Immature natural killer cell (primary cell): Measurements from ENCODE around the gene PEX5. TPM values are rescaled to one million over a fixed set of nuclear protein-coding genes. Genes with fewer than 3 reads are reported as not detected.
A peak's percentile ranks its signal among the peaks of the same experiment; 100 is the strongest.

Source experiments
- DNase-seq, 3 donors: peaks; one replicate each; pipeline ENCODE4 v3.0.0; 2022; ENCODE audit warnings: mixed read lengths in 1 of 3
- H3K27ac Mint-ChIP-seq, 6 donors: one replicate each; pipeline ENCODE4 v1.8.0; 2020; ENCODE audit warnings: mixed read lengths in 6 of 6, mild to moderate bottlenecking in 5 of 6, inconsistent platforms in 4 of 6, moderate library complexity in 3 of 6
- H3K27me3 Mint-ChIP-seq, 3 donors: one replicate each; pipeline ENCODE4 v1.8.0; 2020 to 2021; ENCODE audit warnings: low read depth in 3 of 3, mild to moderate bottlenecking in 3 of 3, mixed read lengths in 3 of 3, moderate library complexity in 3 of 3, inconsistent platforms in 1 of 3
- H3K36me3 Mint-ChIP-seq, 3 donors: one replicate each; pipeline ENCODE4 v1.8.0; 2020; ENCODE audit warnings: mixed read lengths in 3 of 3, inconsistent platforms in 2 of 3, mild to moderate bottlenecking in 2 of 3
- H3K4me1 Mint-ChIP-seq, 2 donors: one replicate each; pipeline ENCODE4 v1.8.0; 2020; ENCODE audit warnings: inconsistent platforms in 2 of 2, mild to moderate bottlenecking in 2 of 2, mixed read lengths in 2 of 2, moderate library complexity in 1 of 2
- H3K4me3 Mint-ChIP-seq, 5 donors: one replicate each; pipeline ENCODE4 v1.8.0; 2020; ENCODE audit warnings: mild to moderate bottlenecking in 5 of 5, mixed read lengths in 5 of 5, inconsistent platforms in 3 of 5, moderate library complexity in 3 of 5
- H3K9me3 Mint-ChIP-seq, 6 donors: one replicate each; pipeline ENCODE4 v1.8.0; 2020; ENCODE audit warnings: mild to moderate bottlenecking in 6 of 6, mixed read lengths in 6 of 6, inconsistent platforms in 4 of 6, moderate library complexity in 3 of 6
- polyA plus RNA-seq, 3 donors: library from polyadenylated mRNA; unstranded; fragments of 300-500 nt; fragmentation: Illumina TruSeq; gene quantifications; one replicate each; pipeline ENCODE4 v1.2.3, GENCODE V29; 2021

The PEX5 gene
- polyA plus RNA-seq, 3 donors from 2014 or later, result 11.9 to 22.6 (median 17.1) TPM

- Mint-ChIP-seq H3K4me3 (no peak overlapping the region), H3K27ac (no peak overlapping the region), H3K9me3 (no peaks in the 10 kb centered on the region), H3K36me3 (peaks cover 19 to 43% (median 28%) of the 10 kb centered on the region in 3 donors), H3K4me1 (no peaks in the 10 kb centered on the region), H3K27me3 (no peaks in the 10 kb centered on the region)
- no peak for DNase-seq
Observed at GRCh38 chr12:7152818-7153217, 36.7 kb upstream of the PEX5 start.

- no peaks in the 10 kb centered on the region for H3K9me3 Mint-ChIP-seq
- peaks cover 19 to 43% (median 22%) of the 10 kb centered on the region in 3 donors for H3K36me3 Mint-ChIP-seq
- H3K27ac Mint-ChIP-seq, result peak overlapping the region in 1 of 6 donors; percentile 10
- no peak overlapping the region for H3K4me3 Mint-ChIP-seq
- H3K27me3 Mint-ChIP-seq, result no peaks in the 10 kb centered on the region
- H3K4me1 Mint-ChIP-seq, result no peaks in the 10 kb centered on the region
- no peak for DNase-seq
Observed at GRCh38 chr12:7154042-7154441, 35.4 kb upstream of the PEX5 start.

- H3K4me3 Mint-ChIP-seq, result no peak overlapping the region
- no peaks in the 10 kb centered on the region for H3K4me1 Mint-ChIP-seq
- peaks cover 15 to 39% (median 15%) of the 10 kb centered on the region in 3 donors for H3K36me3 Mint-ChIP-seq
- H3K27me3 Mint-ChIP-seq, result peaks cover 0 to 3% (median 0%) of the 10 kb centered on the region in 3 donors
- H3K27ac Mint-ChIP-seq, result peak overlapping the region in 1 of 6 donors; percentile 0
- H3K9me3 Mint-ChIP-seq, result peaks cover 0 to 2% (median 0%) of the 10 kb centered on the region in 6 donors
- no peak for DNase-seq
Observed at GRCh38 chr12:7154901-7155470, 34.5 kb upstream of the PEX5 start.

- DNase-seq, result no peak
Observed at GRCh38 chr12:7155471-7156034, 33.9 kb upstream of the PEX5 start.

GRCh38 chr12:7156259-7157197 is 33.0 kb upstream of the PEX5 start:
- H3K4me1 Mint-ChIP-seq, result no peaks in the 10 kb centered on the region
- H3K9me3 Mint-ChIP-seq, result peaks cover 0 to 2% (median 0%) of the 10 kb centered on the region in 6 donors
- peaks cover 0 to 3% (median 0%) of the 10 kb centered on the region in 3 donors for H3K27me3 Mint-ChIP-seq
- DNase-seq, result no peak
- no peak overlapping the region for H3K4me3 Mint-ChIP-seq
- H3K27ac Mint-ChIP-seq, result no peak overlapping the region
- H3K36me3 Mint-ChIP-seq, result peaks cover 11 to 28% (median 12%) of the 10 kb centered on the region in 3 donors

More at GRCh38 chr12:7155471-7156034, 33.9 kb upstream of the PEX5 start:
- peaks cover 14 to 33% (median 15%) of the 10 kb centered on the region in 3 donors for H3K36me3 Mint-ChIP-seq
- H3K4me3 Mint-ChIP-seq, result no peak overlapping the region
- peak overlapping the region in 2 of 6 donors; percentile 0 to 61 for H3K27ac Mint-ChIP-seq
- H3K4me1 Mint-ChIP-seq, result no peaks in the 10 kb centered on the region
- H3K27me3 Mint-ChIP-seq, result peaks cover 0 to 3% (median 0%) of the 10 kb centered on the region in 3 donors
- peaks cover 0 to 2% (median 0%) of the 10 kb centered on the region in 6 donors for H3K9me3 Mint-ChIP-seq

- Mint-ChIP-seq H3K27me3 (peaks cover 0 to 3% (median 3%) of the 10 kb centered on the region in 3 donors), H3K36me3 (peaks cover 11 to 28% (median 12%) of the 10 kb centered on the region in 3 donors), H3K9me3 (peaks cover 0 to 2% (median 0%) of the 10 kb centered on the region in 6 donors), H3K27ac (no peak overlapping the region), H3K4me1 (no peaks in the 10 kb centered on the region), H3K4me3 (no peak overlapping the region)
- no peak for DNase-seq
Observed at GRCh38 chr12:7157391-7157790, 32.1 kb upstream of the PEX5 start.

- H3K9me3 Mint-ChIP-seq, result peaks cover 0 to 2% (median 0%) of the 10 kb centered on the region in 6 donors
- no peaks in the 10 kb centered on the region for H3K4me1 Mint-ChIP-seq
- peak overlapping the region in 3 of 6 donors; percentile 22 to 61 (median 32) for H3K27ac Mint-ChIP-seq
- H3K27me3 Mint-ChIP-seq, result peaks cover 3 to 7% (median 3%) of the 10 kb centered on the region in 3 donors
- no peak overlapping the region for H3K4me3 Mint-ChIP-seq
- peaks cover 6 to 20% (median 11%) of the 10 kb centered on the region in 3 donors for H3K36me3 Mint-ChIP-seq
- no peak for DNase-seq
Observed at GRCh38 chr12:7158781-7159609, 30.5 kb upstream of the PEX5 start.

- peaks cover 0 to 2% (median 0%) of the 10 kb centered on the region in 6 donors for H3K9me3 Mint-ChIP-seq
- no peaks in the 10 kb centered on the region for H3K4me1 Mint-ChIP-seq
- DNase-seq, result no peak
- no peak overlapping the region for H3K27ac Mint-ChIP-seq
- H3K27me3 Mint-ChIP-seq, result peaks cover 3 to 7% (median 3%) of the 10 kb centered on the region in 3 donors
- H3K4me3 Mint-ChIP-seq, result no peak overlapping the region
- peaks cover 0 to 9% (median 2%) of the 10 kb centered on the region in 3 donors for H3K36me3 Mint-ChIP-seq
Observed at GRCh38 chr12:7160183-7160582, 29.3 kb upstream of the PEX5 start.

GRCh38 chr12:7161327-7161726 is 28.2 kb upstream of the PEX5 start:
- Mint-ChIP-seq H3K4me1 (no peaks in the 10 kb centered on the region), H3K36me3 (peaks cover 0 to 5% (median 0%) of the 10 kb centered on the region in 3 donors), H3K27me3 (peaks cover 3 to 7% (median 4%) of the 10 kb centered on the region in 3 donors), H3K4me3 (no peak overlapping the region), H3K9me3 (peaks cover 0 to 2% (median 0%) of the 10 kb centered on the region in 6 donors), H3K27ac (no peak overlapping the region)
- no peak for DNase-seq

GRCh38 chr12:7161811-7162210 is 27.7 kb upstream of the PEX5 start:
- Mint-ChIP-seq H3K36me3 (peaks cover 0 to 3% (median 0%) of the 10 kb centered on the region in 3 donors), H3K27ac (no peak overlapping the region), H3K4me3 (no peak overlapping the region), H3K9me3 (peaks cover 0 to 2% (median 0%) of the 10 kb centered on the region in 6 donors), H3K4me1 (no peaks in the 10 kb centered on the region), H3K27me3 (peaks cover 3 to 9% (median 8%) of the 10 kb centered on the region in 3 donors)
- DNase-seq, result no peak

- DNase-seq, result no peak
- peaks cover 3 to 9% (median 8%) of the 10 kb centered on the region in 3 donors for H3K27me3 Mint-ChIP-seq
- no peak overlapping the region for H3K4me3 Mint-ChIP-seq
- no peak overlapping the region for H3K27ac Mint-ChIP-seq
- H3K9me3 Mint-ChIP-seq, result peaks cover 0 to 4% (median 2%) of the 10 kb centered on the region in 6 donors
- H3K4me1 Mint-ChIP-seq, result no peaks in the 10 kb centered on the region
- H3K36me3 Mint-ChIP-seq, result no peaks in the 10 kb centered on the region
Observed at GRCh38 chr12:7162691-7163114, 26.8 kb upstream of the PEX5 start.

- Mint-ChIP-seq H3K27ac (no peak overlapping the region), H3K4me1 (no peaks in the 10 kb centered on the region), H3K4me3 (no peak overlapping the region), H3K9me3 (peaks cover 0 to 12% (median 6%) of the 10 kb centered on the region in 6 donors), H3K27me3 (peaks cover 3 to 16% (median 10%) of the 10 kb centered on the region in 3 donors), H3K36me3 (no peaks in the 10 kb centered on the region)
- DNase-seq, result no peak
Observed at GRCh38 chr12:7169951-7170350, 19.5 kb upstream of the PEX5 start.

GRCh38 chr12:7171854-7172253 is 17.6 kb upstream of the PEX5 start:
- no peak overlapping the region for H3K4me3 Mint-ChIP-seq
- H3K27me3 Mint-ChIP-seq, result peaks cover 4 to 12% (median 11%) of the 10 kb centered on the region in 3 donors
- H3K9me3 Mint-ChIP-seq, result peaks cover 0 to 12% (median 6%) of the 10 kb centered on the region in 6 donors
- no peaks in the 10 kb centered on the region for H3K36me3 Mint-ChIP-seq
- no peaks in the 10 kb centered on the region for H3K4me1 Mint-ChIP-seq
- no peak overlapping the region for H3K27ac Mint-ChIP-seq
- no peak for DNase-seq
